Transverse colon (tissue), 4 donors: ENCODE results near the gene HDAC4. TPM values are rescaled to one million over a fixed set of nuclear protein-coding genes. Genes with fewer than 3 reads are reported as not detected.
"Not testable (repeated sequence)": the region's sequence is repeated elsewhere in the genome, so short reads cannot be mapped to it uniquely, and the experiment has no call there.

Experiments
- DNase-seq: peaks from one replicate; pipeline ENCODE4 v3.0.0-alpha.2; 2019
- H3K27ac ChIP-seq, 4 donors: fragments of 200-600 bp; sonication (generic); 2 replicates each; pipeline ENCODE4 v1.5.1; 2016 to 2018; ENCODE audit warnings: inconsistent platforms in 4 of 4
- H3K27me3 ChIP-seq: fragments of 200-600 bp; sonication (generic); 2 replicates; pipeline ENCODE4 v1.5.1; 2017; ENCODE audit warnings: inconsistent platforms
- H3K36me3 ChIP-seq, 4 donors: fragments of 200-600 bp; sonication (generic); 2 replicates each; pipeline ENCODE4 v1.5.1; 2017 to 2019; ENCODE audit warnings: inconsistent platforms in 4 of 4
- H3K4me1 ChIP-seq, 4 donors: fragments of 200-600 bp; sonication (generic); 2 replicates each; pipeline ENCODE4 v1.5.1; 2017 to 2020; ENCODE audit warnings: inconsistent platforms in 4 of 4
- H3K4me3 ChIP-seq, 4 donors: fragments of 200-600 bp; sonication (generic); 1 replicate in 1 of 4; 2 replicates in 3 of 4; pipeline versions ENCODE4 v1.5.1 to v1.6.1; 2017 to 2019; ENCODE audit warnings: inconsistent platforms in 4 of 4
- H3K9me3 ChIP-seq, 2 donors: fragments of 200-600 bp; sonication (generic); 2 replicates each; pipeline ENCODE4 v1.5.1; 2017 to 2019; ENCODE audit warnings: inconsistent platforms in 2 of 2
- EP300 ChIP-seq: sonication (generic); formaldehyde crosslinking; IDR thresholded peaks from one replicate; pipeline ENCODE4 v1.6.1; 2017; ENCODE audit warnings: antibody characterized with exemption, low read depth
- POLR2A ChIP-seq: fragments of 450-650 bp; IDR thresholded peaks from one replicate; pipeline ENCODE4 v1.6.1; 2016; ENCODE audit warnings: antibody characterized with exemption, mild to moderate bottlenecking, moderate library complexity
- POLR2AphosphoS5 ChIP-seq, 3 donors: sonication (generic); formaldehyde crosslinking; IDR thresholded peaks; one replicate each; pipeline ENCODE4 v1.6.1; 2016; ENCODE audit warnings: antibody characterized with exemption in 3 of 3
- WGBS, 2 donors: methylation state at CpG; one replicate each; pipeline ENCODE4 v1.1.5; 2018; ENCODE audit warnings: low coverage in 1 of 2; 5-methylcytosine and 5-hydroxymethylcytosine counted together
- in situ Hi-C, 4 donors: fragments of 200-750 bp; cut with MboI; loops; one replicate each; pipeline versions ENCODE4 v1.15.0 to v1.15.1; 2017; ENCODE audit warnings: low sequenced_read_pairs in 3 of 4, low pct_ligation_motif_present in 1 of 4, low pct_unique_long_range_greater_than_20kb in 1 of 4
- intact Hi-C: fragments of 100-400 bp; cut with DNase I; formaldehyde crosslinking; loops from one replicate; pipeline ENCODE4 v1.15.1; 2023; ENCODE audit warnings: low total_unique reads
- total RNA-seq, 4 donors: library from RNA; depleted of rRNA; stranded (reverse); fragments of >200 nt; gene quantifications; one replicate each; pipeline ENCODE4 v1.1.0, GENCODE V29; 2016
- TF ChIP-seq, protein P1 (sequence below), 5 experiments: fragments of 200-600 bp in 3 of 5; fragments of 450-650 bp in 2 of 5; sonication (generic) in 3 of 5; IDR thresholded peaks; 1 replicate in 2 of 5; 2 replicates in 3 of 5; pipeline ENCODE4 v1.5.1; 2016 to 2017; ENCODE audit warnings: antibody characterized with exemption in 5 of 5, inconsistent platforms in 3 of 5, mild to moderate bottlenecking in 2 of 5, moderate library complexity in 1 of 5

The HDAC4 gene
- total RNA-seq, 4 donors from 2014 or later: 33.9 to 192 (median 112) TPM

DNA sequence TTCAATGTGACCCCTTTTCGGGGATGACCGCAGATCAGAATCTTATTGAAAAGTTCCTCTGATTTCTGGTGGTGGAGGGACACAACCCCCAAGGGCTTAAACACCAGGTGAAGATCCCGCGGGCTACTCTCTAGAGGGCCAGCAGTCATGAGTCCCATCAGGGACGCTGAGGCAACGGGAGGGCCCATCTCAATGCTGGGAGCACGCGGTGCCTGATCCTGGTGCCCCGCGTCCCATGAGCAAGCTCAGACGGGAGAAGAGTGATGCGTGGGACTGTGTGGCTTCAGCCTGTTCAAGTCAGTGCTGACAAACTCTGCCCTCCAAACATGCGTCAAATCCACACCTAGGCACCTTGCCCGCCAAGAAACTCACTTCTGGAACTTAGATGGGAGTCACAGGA lies 328.0 kb downstream of the HDAC4 start:
- Histone ChIP-seq H3K9me3 (no peaks in the 10 kb centered on the region), H3K36me3 (peaks cover 0 to 17% (median 5%) of the 10 kb centered on the region in 4 donors), H3K4me3 (no peak overlapping the region), H3K27ac (no peak overlapping the region), H3K4me1 (peaks cover 0 to 8% (median 4%) of the 10 kb centered on the region in 4 donors), H3K27me3 (no peaks in the 10 kb centered on the region)
- TF ChIP-seq, protein P1, sequence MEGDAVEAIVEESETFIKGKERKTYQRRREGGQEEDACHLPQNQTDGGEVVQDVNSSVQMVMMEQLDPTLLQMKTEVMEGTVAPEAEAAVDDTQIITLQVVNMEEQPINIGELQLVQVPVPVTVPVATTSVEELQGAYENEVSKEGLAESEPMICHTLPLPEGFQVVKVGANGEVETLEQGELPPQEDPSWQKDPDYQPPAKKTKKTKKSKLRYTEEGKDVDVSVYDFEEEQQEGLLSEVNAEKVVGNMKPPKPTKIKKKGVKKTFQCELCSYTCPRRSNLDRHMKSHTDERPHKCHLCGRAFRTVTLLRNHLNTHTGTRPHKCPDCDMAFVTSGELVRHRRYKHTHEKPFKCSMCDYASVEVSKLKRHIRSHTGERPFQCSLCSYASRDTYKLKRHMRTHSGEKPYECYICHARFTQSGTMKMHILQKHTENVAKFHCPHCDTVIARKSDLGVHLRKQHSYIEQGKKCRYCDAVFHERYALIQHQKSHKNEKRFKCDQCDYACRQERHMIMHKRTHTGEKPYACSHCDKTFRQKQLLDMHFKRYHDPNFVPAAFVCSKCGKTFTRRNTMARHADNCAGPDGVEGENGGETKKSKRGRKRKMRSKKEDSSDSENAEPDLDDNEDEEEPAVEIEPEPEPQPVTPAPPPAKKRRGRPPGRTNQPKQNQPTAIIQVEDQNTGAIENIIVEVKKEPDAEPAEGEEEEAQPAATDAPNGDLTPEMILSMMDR (IDR thresholded peaks at IDR 0.05): no peak
- TF ChIP-seq EP300 (no peak), POLR2A (no peak), POLR2AphosphoS5 (IDR thresholded peaks at IDR 0.05) (no peak)
- WGBS, 2 donors: 97 to 100% methylated on average over 2 to 14 of the region's 14 CpGs
- intact Hi-C loops: no loop called here
- in situ Hi-C loops: no loop called here
- no peak for DNase-seq

DNA sequence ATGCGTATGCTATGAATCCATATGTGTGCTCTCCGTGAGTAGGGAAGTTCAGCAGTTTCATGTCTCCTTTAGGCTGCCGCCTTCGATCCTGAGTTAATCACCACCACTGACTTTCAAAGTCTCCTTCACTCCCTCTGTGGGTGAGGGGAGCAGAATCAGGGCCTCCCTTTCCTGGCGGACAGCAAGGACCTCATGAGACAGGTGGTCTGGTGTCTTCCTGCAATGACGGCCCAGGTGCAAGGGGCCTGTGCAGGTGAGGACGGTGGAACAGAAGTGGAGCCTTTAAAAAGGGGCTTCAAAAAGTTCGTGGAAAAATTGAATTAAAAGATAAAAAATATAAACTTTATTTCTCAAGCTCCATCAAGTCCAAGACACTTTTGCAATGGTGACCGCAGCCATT lies 330.4 kb downstream of the HDAC4 start:
- no peaks in the 10 kb centered on the region for H3K4me1 ChIP-seq
- no peaks in the 10 kb centered on the region for H3K9me3 ChIP-seq
- H3K4me3 ChIP-seq: no peak overlapping the region
- WGBS, 2 donors: 79 to 92% methylated on average over 5 to 9 of the region's 9 CpGs
- no peak overlapping the region for H3K27ac ChIP-seq
- DNase-seq: no peak
- in situ Hi-C loops (no loop called here), intact Hi-C loops (no loop called here)
- H3K36me3 ChIP-seq: peaks cover 0 to 26% (median 8%) of the 10 kb centered on the region in 4 donors
- TF ChIP-seq EP300 (no peak), POLR2A (no peak), POLR2AphosphoS5 (IDR thresholded peaks at IDR 0.05) (no peak)
- TF ChIP-seq, protein P1 (IDR thresholded peaks at IDR 0.05): no peak
- no peaks in the 10 kb centered on the region for H3K27me3 ChIP-seq

DNA sequence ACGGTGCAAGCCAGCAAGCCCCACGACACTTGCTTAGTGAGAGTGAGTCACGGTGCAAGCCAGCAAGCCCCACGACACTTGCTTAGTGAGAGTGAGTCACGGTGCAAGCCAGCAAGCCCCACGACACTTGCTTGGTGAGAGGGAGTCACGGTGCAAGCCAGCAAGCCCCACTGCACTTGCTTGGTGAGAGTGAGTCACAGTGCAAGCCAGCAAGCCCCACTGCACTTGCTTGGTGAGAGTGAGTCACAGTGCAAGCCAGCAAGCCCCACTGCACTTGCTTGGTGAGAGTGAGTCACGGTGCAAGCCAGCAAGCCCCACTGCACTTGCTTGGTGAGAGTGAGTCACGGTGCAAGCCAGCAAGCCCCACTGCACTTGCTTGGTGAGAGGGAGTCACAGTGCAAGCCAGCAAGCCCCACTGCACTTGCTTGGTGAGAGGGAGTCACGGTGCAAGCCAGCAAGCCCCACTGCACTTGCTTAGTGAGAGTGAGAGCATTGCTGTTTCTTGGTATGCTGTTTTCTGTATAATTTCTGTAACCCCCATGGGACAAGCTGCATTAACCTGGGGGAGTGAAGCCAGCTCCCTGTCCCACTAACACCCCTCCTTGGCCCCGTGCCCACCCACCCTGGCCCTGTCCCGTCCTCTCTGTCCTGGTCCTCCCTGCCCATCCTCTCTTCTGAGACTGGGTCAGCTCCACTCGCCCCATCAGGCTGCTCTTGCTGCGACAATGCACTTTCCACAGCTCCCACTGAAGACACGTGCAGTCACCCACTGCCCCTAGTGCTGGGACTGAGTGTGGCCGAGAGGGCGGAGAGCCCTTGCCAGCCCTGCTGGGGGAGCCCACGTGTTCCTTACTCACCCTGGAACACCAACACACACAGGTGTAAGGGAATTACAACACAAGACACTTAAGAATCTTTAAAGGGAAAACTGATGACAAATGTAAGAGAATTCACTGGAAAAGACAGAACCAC lies 331.2 kb downstream of the HDAC4 start:
- intact Hi-C loops, H3K4me1 ChIP-seq, H3K4me3 ChIP-seq, in situ Hi-C loops, DNase-seq, H3K9me3 ChIP-seq, H3K27me3 ChIP-seq, H3K27ac ChIP-seq: not testable (repeated sequence)
- WGBS, 2 donors: 82% methylated on average over 18 of the region's 18 CpGs; no CpG with 5 or more reads in 1 of the 2 donors
- peaks cover 0 to 26% (median 9%) of the 10 kb centered on the region in 4 donors for H3K36me3 ChIP-seq
- TF ChIP-seq, protein P1 (IDR thresholded peaks at IDR 0.05): peak in 1 of 5 experiments; percentile 19

GRCh38 chr2:239068411-239068810 lies 332.4 kb downstream of the HDAC4 start:
- DNase-seq: no peak
- Histone ChIP-seq H3K4me1 (no peaks in the 10 kb centered on the region), H3K27ac (no peak overlapping the region), H3K36me3 (peaks cover 0 to 26% (median 11%) of the 10 kb centered on the region in 4 donors), H3K27me3 (no peaks in the 10 kb centered on the region), H3K4me3 (no peak overlapping the region), H3K9me3 (no peaks in the 10 kb centered on the region)
- no peak for TF ChIP-seq EP300
- TF ChIP-seq POLR2AphosphoS5 (IDR thresholded peaks at IDR 0.05): no peak
- TF ChIP-seq, protein P1 (IDR thresholded peaks at IDR 0.05): no peak
- TF ChIP-seq POLR2A: no peak
- 95% methylated on average over 21 of the region's 21 CpGs; no CpG with 5 or more reads in 1 of the 2 donors for WGBS, 2 donors
- in situ Hi-C loops (no loop called here), intact Hi-C loops (no loop called here)
